Hepatocyte (in vitro differentiated cells): ENCODE measurements around the gene PIAS1.

ENCODE experiments used
- EZH2 ChIP-seq: fragments of 200-600 bp; sonication (generic); IDR thresholded peaks from 2 replicates; pipeline ENCODE4 v1.6.1; 2016; ENCODE audit warnings: antibody characterized with exemption, mild to moderate bottlenecking, borderline replicate concordance
- EZH2phosphoT487 ChIP-seq: fragments of 200-600 bp; sonication (generic); IDR thresholded peaks from one replicate; pipeline ENCODE4 v1.6.1; 2018; ENCODE audit warnings: antibody characterized with exemption, mild to moderate bottlenecking, low read depth, moderate library complexity; ENCODE audit not compliant: unreplicated experiment, severe bottlenecking
- TF ChIP-seq, protein P1 (sequence below): fragments of 200-600 bp; sonication (generic); IDR thresholded peaks from 2 replicates; pipeline ENCODE4 v1.5.1; 2016; ENCODE audit warnings: antibody characterized with exemption, mild to moderate bottlenecking; ENCODE audit not compliant: poor library complexity

GRCh38 chr15:68227643-68228142, 173.6 kb downstream of the PIAS1 start:
- TF ChIP-seq, protein P1, sequence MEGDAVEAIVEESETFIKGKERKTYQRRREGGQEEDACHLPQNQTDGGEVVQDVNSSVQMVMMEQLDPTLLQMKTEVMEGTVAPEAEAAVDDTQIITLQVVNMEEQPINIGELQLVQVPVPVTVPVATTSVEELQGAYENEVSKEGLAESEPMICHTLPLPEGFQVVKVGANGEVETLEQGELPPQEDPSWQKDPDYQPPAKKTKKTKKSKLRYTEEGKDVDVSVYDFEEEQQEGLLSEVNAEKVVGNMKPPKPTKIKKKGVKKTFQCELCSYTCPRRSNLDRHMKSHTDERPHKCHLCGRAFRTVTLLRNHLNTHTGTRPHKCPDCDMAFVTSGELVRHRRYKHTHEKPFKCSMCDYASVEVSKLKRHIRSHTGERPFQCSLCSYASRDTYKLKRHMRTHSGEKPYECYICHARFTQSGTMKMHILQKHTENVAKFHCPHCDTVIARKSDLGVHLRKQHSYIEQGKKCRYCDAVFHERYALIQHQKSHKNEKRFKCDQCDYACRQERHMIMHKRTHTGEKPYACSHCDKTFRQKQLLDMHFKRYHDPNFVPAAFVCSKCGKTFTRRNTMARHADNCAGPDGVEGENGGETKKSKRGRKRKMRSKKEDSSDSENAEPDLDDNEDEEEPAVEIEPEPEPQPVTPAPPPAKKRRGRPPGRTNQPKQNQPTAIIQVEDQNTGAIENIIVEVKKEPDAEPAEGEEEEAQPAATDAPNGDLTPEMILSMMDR, result no peak
- TF ChIP-seq EZH2, result no peak
- TF ChIP-seq EZH2phosphoT487, result no peak
